OCI-M1 (cell line): ENCODE data around the gene NDRG4.
A peak's percentile ranks its signal among the peaks of the same experiment; 100 is the strongest.
"Not testable (repeated sequence)": the region's sequence is repeated elsewhere in the genome, so short reads cannot be mapped to it uniquely, and the experiment has no call there.

ENCODE experiments used
- DNase-seq: peaks from one replicate; lab custom pipeline; 2025; lab: John Stamatoyannopoulos, UW

The NDRG4 gene

DNA sequence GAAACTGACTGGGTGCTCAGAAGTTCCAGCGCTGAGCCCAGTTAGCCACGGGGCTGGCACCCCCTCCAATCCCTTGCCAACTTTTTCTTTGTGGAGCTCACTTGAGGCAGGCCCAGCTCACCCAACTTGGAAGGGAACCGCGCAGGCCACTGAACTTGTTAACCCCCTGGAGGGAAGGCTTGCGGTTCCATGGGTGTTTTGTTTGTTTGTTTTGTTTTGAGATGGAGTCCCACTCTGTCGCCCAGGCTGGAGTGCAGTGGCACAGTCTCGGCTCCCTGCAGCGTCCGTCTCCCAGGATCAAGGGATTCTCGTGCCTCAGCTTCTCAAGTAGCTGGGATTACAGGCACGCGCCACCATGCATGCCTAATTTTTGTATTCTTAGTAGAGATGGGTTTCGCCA lies 34.1 kb upstream of the NDRG4 start:
- no peak for DNase-seq

DNA sequence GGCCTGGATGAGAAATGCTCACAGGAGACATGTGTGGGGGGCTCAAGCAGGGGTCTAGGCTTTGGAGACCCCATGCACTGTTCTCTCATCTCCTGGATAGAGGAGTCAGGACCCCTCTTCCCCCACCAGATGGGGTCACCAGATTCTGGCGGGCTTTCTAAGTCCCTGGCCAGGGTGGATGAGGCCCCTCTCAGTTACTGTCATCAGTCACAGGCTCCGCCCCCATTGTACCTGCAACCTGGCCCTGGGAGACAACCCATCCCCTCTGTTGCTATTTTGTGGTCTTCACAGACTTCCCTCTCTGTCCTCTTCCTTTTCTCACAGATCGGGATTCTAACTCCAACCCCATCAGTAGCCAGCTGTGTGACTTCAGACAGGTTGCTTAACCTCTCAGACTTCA lies 33.5 kb upstream of the NDRG4 start:
- DNase-seq = no peak

- DNase-seq = no peak
These were observed 32.0 kb upstream of the NDRG4 start for GRCh38 chr16:58467905-58468304.

DNA sequence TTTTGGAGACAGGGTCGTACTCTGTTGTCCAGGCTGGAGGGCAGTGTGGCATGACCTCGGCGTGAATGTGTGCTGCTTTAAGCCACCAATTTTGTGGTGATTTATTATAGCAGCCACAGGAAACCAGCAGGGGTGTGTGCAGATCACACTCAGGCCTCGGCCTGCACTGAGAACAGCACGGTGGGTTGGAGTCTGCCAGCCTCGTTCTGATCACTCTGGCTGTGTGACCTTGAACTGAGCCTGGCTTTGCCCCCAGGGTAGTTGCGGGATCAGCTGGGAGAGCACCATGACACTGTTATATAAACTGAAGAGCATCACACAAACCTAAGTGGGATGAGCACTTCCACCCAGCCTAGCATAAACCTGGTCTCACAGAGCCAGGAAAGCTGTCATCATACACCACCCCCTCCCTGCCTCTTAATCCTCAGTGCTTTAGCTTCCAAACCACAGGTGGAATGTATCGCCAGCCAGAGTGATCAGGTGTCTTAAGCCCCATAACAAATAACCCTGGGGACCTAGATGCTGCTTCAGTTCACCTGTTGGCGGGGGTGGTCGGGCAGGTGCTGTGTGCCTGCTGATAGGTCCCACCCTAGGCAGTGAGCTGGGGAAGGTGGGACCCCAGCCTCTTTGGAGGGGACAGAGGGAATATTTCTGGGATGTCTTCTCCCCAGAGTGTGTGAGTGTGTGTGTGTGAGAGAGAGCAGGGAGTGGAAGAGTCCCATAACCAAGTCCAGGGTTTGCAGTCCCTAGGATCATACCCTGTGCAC lies 28.6 kb upstream of the NDRG4 start:
- DNase-seq = no peak

DNA sequence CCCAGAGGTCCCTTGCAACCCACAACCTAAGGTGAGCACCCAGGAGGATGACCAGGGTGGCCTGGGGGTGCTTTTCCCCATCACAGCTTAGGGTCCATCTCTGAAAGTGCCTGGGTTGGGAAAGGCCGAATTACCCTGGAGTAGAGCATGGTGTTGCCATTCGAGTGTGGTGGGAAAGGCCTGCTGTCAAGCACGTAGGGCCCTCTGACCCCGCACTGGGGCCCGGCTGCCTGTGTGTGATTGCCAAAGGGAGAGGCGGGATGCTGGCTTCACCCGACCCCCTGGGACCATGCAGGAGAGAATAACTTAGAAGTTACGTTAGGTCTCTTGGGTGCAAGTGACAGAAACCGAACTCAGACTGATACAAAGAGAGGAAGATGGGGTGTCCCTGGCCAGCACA lies 27.7 kb upstream of the NDRG4 start:
- DNase-seq = no peak

DNA sequence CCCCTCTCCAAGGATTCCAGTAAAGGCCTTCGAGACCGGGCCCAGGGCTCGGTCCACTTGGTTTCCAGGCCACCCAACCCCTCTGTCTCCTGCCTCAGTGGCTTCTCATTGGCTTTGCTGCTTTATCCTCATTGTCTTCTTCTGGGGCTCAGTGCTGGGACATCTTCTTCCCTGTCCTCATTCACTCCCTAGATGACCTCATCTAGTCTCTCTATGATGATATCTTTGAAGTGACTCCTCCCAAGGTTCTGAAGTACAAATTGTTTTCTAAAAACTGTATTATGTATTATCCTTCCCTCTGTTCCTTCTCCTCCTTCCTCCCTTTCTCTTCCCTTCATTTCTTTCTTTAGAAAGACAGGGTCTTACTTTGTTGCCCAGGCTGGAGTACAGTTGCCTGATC lies 27.1 kb upstream of the NDRG4 start:
- DNase-seq = no peak

- no peak for DNase-seq
These were observed 25.6 kb upstream of the NDRG4 start for GRCh38 chr16:58474296-58474695.

DNA sequence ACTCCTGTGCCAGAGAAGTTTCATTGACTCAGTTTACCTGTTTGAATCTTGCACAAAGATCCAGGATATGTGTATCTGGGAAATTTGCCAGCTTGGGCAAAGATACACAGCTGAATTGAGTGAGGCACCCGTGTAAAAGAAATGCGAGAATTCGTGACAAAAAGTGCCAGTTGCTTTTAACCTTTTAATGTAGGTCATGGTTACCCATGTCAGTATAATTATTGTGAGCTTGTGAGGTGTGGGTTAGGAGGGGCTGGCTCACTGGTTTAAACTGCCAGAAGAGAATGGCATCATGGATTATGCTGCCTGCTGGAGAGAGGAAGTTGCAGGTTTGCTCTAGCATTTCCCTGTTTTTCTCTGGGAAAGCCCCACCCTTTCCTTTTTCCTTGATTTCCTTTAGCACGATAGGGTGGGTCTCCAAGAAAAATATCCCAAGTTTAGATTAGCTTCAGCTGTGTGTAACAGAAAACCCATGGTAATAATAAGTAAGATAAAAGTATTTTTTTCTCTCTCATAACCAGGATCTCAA lies 24.8 kb upstream of the NDRG4 start:
- DNase-seq = no peak

GRCh38 chr16:58476791-58477190 lies 23.2 kb upstream of the NDRG4 start:
- DNase-seq = no peak

DNA sequence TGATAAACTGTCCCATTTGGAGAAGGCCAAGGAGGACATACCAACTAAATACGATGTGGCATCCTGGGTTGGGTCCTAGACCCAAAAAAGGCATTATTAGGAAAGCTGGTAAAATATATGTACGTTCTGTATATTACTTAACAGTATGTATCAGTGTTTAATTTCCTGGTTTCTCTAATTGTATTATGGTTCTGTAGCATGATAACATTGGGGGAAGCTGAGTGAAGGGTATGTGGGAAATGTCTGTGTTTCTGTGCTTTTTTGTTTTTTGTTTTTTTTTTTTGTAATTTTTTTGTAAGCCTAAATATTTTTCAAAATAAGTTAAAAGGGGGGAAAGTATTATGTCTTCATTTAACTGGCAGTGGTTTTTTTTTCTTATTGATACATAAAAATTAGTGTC lies 21.5 kb upstream of the NDRG4 start:
- DNase-seq = no peak

DNA sequence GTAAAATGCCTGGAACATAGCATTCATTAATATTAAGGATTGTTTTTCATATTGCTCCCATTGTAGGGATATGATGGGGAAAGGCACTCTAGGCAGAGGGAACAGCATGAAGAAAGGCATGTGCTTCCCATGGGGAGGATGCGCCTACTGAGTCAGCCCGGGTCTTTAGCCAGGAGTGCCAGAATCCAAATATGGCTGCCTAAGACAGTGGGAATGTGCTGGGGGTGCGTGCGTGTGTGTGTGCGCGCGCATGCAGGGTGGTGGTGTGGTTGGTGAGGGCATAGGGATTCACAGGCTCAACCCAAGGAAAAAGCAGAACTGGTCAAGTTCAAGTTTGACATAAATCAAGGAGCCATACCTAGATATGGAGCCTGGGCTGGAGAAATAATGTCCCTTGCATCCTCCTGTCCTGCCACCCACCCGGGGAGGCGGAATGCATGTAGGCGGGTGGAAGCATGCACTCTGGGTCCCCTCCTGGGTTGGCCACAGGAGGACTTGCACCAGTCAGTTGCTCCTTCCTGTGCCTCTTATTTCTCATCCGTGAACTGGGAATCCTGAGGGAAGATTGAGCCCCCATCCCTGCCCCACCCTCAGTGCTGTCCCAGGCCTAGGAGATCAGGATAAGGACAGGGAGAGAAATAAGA lies 18.6 kb upstream of the NDRG4 start:
- DNase-seq = no peak

- DNase-seq = no peak
These were observed 18.0 kb upstream of the NDRG4 start for GRCh38 chr16:58481931-58482330.

DNA sequence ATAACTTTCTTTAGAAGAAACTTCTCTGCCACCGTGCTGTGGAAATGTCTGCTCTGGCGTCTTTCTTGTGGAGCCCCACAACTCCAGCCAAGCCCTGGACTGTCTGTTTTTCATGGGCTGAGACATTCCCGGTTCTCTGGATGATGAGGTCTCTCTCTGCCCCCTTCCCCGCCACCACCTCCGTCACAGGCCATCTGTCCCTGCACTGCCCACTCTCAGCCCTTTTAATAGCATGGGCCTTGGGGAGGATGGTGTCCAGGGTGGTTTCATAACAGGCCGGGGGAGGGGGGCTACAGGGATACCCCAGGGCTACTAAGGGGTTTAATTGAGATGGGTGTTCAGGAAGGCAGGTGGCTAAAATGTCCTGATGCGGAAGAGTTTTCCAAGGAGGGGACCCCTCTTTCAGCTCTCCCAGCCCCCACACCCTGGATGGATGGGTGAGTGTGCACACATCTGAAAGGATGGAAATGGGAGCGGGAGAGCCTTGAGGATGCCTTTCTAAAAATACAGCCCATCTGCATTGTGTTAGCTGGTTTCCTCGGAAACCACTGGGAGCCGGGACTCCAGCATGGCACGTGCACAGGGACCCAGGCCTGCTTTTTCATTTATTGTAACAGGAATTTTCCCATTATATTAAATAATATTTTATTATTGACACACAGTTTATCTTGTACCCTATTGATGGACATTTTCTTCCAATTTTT lies 14.6 kb upstream of the NDRG4 start:
- DNase-seq = no peak

- DNase-seq = peak; percentile 79
These were observed 12.2 kb upstream of the NDRG4 start for GRCh38 chr16:58487566-58488351.

GRCh38 chr16:58488531-58488930 lies 11.4 kb upstream of the NDRG4 start:
- peak; percentile 2 for DNase-seq

DNA sequence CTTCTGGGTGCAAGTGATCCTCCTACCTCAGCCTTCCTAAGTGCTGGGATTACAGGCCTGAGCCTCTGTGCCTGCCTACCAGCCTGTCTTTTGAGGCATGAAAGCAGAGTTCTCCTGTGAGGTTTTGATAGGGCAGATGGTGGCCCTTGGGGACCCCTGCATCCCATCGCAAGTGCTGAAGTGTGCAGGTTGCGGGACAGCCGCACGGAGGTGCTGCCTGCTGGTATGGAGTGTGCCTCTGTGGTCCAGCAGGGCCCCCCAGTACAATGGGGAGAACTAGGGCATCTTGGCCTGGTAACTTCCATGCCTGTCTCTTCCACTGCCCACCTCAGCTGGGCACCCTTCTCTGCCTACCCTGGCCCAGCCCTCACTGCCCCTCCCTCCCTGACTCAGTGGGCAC lies 9.9 kb upstream of the NDRG4 start:
- no peak for DNase-seq

DNA sequence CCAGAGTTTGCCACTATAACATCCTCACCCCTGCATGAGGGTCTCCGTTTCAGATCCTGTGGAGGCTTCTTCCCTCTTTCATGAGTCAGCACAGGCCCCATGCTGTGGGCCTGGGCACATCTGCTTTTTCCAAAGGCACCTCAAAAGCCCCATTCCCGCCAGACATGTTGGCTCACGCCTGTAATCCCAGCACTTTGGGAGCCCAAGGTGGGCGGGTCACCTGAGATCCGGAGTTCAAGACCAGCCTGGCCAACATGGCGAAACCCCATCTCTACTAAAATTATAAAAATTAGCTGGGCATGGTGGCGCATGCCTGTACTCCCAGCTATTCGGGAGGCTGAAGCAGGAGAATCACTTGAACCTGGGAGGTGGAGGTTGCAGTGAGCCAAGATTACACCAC lies 9.4 kb upstream of the NDRG4 start:
- DNase-seq = not testable (repeated sequence)

DNA sequence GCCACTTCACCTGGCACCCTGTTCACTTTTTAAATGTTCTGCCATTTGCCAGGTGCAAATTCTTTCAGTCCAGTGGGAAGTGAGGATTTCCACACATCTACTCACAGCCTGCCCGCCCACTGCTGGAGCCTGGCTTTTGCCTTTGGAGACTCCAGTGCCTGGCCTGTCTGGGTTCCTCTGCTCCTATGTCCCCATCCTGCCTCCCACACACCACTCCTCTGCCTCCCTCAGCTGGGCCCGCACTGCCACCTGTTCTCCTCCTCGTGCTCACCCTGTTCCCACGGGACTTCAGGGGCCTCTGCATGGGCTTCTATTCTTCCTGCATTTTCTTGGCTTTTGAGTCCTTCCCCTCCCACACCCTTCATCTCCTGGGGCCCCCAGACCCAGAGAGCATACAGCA lies 7.9 kb upstream of the NDRG4 start:
- DNase-seq = no peak

DNA sequence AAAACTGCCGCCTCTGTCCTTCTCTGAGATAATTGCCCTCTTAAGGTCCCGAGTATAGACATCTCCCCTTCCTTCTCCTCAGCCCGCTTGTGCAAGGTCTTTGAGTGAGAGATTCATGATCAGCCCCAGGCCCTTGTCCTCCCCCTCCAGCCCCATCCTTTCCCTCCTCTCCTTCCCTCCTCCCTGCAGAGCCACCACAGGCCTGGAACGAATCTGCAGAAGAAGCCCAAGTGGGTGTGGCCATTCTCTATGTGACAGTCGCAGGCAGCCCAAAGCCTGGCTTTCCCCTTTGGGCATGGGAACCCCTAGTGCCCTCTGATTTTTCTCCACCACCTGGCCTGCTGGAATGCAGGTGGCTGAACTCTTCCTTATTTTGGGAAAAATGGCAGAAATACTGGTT lies 7.2 kb upstream of the NDRG4 start:
- DNase-seq = peak; percentile 4

GRCh38 chr16:58493756-58494431 lies 6.0 kb upstream of the NDRG4 start:
- no peak for DNase-seq

DNA sequence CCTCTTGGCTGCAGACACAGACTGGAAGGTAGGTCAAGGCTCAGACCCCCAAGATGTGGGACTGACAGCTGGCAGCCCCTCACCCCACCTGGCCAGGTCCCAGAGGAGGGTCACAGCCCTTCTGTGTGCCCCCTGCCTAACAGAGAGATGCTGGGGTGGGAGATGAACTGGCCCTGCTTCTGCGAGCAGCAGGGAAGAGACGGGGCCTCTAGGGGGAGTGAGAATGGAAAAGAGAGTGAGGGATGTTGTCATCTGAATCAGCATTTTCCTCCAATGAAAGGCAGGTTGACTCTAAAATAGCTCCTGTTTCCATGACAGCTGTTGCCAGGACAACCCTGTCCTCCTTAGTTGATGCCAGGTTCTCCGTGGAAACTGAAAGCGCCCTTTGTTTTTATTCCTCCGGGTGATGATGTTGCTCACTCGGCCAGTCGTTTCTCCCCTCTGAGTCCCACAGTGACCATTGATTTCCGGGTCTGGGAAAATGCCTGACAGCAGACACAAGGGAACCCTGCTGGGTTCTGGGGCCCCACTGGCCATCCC lies 4.9 kb upstream of the NDRG4 start:
- DNase-seq = peak; percentile 93
